BE2C (cell line): Measurements from ENCODE around the gene ABHD17C.

Source experiments
- DNase-seq: peaks from one replicate; pipeline ENCODE4 v3.0.0-alpha.2; 2020
- H3K27me3 ChIP-seq: fragments of 250-450 bp; sonication (Bioruptor Pico); 2 replicates; pipeline ENCODE4 v1.5.1; 2020; ENCODE audit warnings: mild to moderate bottlenecking
- H3K36me3 ChIP-seq: fragments of 250-450 bp; sonication (Bioruptor Pico); 2 replicates; pipeline ENCODE4 v1.5.1; 2020; ENCODE audit warnings: mild to moderate bottlenecking
- H3K4me1 ChIP-seq: fragments of 250-450 bp; sonication (Bioruptor Pico); 2 replicates; pipeline ENCODE4 v1.5.1; 2020
- H3K4me3 ChIP-seq: 2 replicates; pipeline ENCODE4 v1.5.1; 2011; ENCODE audit warnings: low read depth, low read length
- H3K9me3 ChIP-seq: fragments of 250-450 bp; sonication (Bioruptor Pico); 2 replicates; pipeline ENCODE4 v1.5.1; 2020
- TF ChIP-seq, protein P1 (sequence below): IDR thresholded peaks from 2 replicates; pipeline ENCODE4 v1.5.1; 2012; ENCODE audit warnings: mild to moderate bottlenecking, low read depth, low read length

ABHD17C gene

GRCh38 chr15:80662129-80662528, 33.0 kb upstream of the ABHD17C start:
- Histone ChIP-seq H3K9me3 (no peaks in the 10 kb centered on the region), H3K4me1 (no peaks in the 10 kb centered on the region), H3K4me3 (no peak overlapping the region), H3K36me3 (no peaks in the 10 kb centered on the region), H3K27me3 (no peaks in the 10 kb centered on the region)
- DNase-seq = no peak
- TF ChIP-seq, protein P1, sequence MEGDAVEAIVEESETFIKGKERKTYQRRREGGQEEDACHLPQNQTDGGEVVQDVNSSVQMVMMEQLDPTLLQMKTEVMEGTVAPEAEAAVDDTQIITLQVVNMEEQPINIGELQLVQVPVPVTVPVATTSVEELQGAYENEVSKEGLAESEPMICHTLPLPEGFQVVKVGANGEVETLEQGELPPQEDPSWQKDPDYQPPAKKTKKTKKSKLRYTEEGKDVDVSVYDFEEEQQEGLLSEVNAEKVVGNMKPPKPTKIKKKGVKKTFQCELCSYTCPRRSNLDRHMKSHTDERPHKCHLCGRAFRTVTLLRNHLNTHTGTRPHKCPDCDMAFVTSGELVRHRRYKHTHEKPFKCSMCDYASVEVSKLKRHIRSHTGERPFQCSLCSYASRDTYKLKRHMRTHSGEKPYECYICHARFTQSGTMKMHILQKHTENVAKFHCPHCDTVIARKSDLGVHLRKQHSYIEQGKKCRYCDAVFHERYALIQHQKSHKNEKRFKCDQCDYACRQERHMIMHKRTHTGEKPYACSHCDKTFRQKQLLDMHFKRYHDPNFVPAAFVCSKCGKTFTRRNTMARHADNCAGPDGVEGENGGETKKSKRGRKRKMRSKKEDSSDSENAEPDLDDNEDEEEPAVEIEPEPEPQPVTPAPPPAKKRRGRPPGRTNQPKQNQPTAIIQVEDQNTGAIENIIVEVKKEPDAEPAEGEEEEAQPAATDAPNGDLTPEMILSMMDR = no peak

DNA sequence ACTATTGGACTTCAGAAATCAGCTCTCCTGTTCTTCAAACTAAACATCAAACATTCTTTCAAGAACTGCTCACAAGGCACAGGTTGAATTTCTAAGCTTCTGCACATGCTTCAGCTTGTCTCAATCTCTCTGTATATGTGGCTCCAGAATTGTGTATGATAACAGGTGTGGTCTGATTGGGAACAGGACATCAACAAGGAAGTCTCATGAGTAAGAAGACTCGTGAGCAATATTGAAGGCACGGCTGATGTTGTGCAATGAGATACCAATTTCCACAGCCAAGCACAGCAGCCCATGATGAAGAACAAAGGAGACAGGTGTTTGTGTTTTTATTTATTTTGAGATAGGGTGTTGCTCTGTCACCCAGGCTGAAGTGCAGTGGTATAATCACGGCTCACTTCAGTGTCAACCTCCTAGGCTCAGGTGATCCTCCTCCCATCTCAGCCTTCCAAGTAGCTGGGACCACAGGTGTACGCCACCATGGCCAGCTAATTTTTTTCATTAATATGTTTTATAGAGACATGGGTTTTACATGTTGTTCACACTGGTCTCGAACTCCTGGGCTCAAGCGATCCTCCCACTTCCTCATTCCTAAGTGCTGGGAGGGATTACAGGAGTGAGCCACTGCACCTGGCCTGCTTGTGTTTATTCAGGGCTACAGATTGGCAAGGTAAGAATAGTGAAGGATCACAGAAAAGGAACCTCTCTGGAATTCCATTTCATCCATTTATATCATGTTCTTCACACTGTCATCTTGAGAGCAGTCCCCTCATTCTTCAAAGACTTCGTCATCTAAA, 32.2 kb upstream of the ABHD17C start:
- no peak for DNase-seq
- TF ChIP-seq, protein P1 = no peak
- Histone ChIP-seq H3K4me1 (no peaks in the 10 kb centered on the region), H3K36me3 (no peaks in the 10 kb centered on the region), H3K27me3 (no peaks in the 10 kb centered on the region), H3K9me3 (no peaks in the 10 kb centered on the region), H3K4me3 (no peak overlapping the region)

- Histone ChIP-seq H3K4me3 (no peak overlapping the region), H3K27me3 (no peaks in the 10 kb centered on the region), H3K36me3 (no peaks in the 10 kb centered on the region), H3K4me1 (no peaks in the 10 kb centered on the region), H3K9me3 (no peaks in the 10 kb centered on the region)
- TF ChIP-seq, protein P1 = no peak
- no peak for DNase-seq
These were observed 30.0 kb upstream of the ABHD17C start for GRCh38 chr15:80665151-80665550.

DNA sequence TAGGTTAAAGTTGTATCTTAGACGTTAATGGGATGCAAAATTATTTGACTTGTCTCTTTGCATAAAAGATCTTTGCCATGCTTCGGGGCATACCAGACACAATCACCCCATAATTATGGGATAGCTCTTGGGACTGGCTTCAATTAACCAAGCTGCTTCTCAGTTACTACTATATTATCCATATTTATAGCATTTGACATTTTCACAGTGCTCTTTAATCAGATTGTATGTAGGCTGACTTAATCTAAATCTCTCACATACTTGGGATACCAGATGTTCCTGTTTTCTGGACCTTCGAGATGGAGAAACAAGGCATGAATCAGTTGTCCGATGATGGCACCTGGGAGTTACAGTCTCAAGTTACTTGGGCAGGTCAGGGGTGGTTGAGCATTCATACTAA, 27.2 kb upstream of the ABHD17C start:
- Histone ChIP-seq H3K27me3 (no peaks in the 10 kb centered on the region), H3K4me1 (no peaks in the 10 kb centered on the region), H3K4me3 (no peak overlapping the region), H3K9me3 (no peaks in the 10 kb centered on the region), H3K36me3 (no peaks in the 10 kb centered on the region)
- TF ChIP-seq, protein P1 = no peak
- no peak for DNase-seq

GRCh38 chr15:80668546-80669236, 26.4 kb upstream of the ABHD17C start:
- Histone ChIP-seq H3K36me3 (no peaks in the 10 kb centered on the region), H3K27me3 (no peaks in the 10 kb centered on the region), H3K4me3 (no peak overlapping the region), H3K4me1 (no peaks in the 10 kb centered on the region), H3K9me3 (no peaks in the 10 kb centered on the region)
- no peak for DNase-seq
- TF ChIP-seq, protein P1 = no peak
